AG08396 (cell line): ENCODE results near the gene NRCAM.
"Not testable (repeated sequence)": the region's sequence is repeated elsewhere in the genome, so short reads cannot be mapped to it uniquely, and the experiment has no call there.

Source experiments
- DNase-seq: peaks from one replicate; pipeline ENCODE4 v3.0.0; 2012; ENCODE audit warnings: low spot score, mixed read lengths

NRCAM gene

DNA sequence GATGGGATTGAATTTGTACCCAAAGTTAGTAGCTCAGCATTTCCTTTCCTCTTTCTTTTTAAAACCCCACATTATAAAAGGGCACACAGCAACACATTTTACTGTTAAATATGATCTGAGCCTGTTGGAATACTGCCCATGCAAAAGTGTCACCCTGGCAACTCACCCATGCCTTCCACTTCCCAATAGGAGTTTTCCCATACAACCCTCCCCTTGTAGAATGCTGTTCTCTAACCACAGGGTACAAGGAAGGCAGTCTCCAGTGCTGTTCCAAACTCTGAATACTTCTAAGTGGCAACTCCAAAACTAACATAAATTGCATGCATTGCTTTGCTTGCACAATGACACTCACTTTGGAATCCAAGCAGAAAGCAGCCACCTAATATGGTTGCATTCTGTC is 60.8 kb downstream of the NRCAM start:
- no peak for DNase-seq

DNA sequence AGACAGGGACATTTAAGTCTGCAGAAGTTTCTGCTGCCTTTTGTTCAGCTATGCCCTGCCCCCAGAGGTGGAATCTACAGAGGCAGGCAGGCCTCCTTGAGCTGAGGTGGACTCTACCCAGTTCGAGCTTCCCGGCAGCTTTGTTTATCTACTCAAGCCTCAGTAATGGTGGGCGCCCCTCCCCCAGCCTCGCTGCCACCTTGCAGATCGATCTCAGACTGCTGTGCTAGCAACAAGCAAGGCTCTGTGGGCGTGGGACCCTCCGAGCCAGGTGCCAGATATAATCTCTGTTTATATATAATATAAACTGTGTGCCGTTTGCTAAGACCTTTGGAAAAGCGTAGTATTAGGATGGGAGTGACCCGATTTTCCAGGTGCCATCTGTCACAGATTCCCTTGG is 63.1 kb downstream of the NRCAM start:
- not testable (repeated sequence) for DNase-seq

- not testable (repeated sequence) for DNase-seq
Measured at GRCh38 chr7:108387686-108388085, 68.5 kb downstream of the NRCAM start.

DNA sequence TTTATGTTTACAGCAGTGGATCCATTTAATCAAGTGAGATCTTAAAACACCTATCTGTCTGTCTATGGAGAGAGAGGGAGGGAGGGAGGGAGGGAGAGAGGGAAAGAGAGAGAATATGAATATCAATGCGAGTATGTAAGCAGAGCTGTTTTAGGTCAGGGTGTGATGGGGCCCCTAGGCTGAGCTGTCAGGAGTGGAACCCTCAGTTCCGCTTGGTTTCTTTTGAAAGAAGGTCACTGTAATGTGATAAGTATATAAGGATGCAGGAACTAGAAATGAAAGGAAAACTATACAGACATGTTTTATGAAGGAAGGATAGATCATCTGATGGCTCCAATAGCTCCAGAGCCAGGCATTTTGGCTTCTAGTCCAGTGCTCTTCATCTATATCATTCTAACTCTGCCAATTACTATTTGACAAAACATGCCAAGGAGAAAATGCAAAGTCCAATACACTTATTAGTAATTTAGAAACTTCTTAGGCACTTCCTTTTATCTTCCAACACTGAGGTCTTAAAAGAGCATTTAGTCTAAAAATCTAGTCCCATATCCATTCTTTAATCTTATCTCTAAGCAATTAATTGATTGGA is 70.3 kb downstream of the NRCAM start:
- no peak for DNase-seq

DNA sequence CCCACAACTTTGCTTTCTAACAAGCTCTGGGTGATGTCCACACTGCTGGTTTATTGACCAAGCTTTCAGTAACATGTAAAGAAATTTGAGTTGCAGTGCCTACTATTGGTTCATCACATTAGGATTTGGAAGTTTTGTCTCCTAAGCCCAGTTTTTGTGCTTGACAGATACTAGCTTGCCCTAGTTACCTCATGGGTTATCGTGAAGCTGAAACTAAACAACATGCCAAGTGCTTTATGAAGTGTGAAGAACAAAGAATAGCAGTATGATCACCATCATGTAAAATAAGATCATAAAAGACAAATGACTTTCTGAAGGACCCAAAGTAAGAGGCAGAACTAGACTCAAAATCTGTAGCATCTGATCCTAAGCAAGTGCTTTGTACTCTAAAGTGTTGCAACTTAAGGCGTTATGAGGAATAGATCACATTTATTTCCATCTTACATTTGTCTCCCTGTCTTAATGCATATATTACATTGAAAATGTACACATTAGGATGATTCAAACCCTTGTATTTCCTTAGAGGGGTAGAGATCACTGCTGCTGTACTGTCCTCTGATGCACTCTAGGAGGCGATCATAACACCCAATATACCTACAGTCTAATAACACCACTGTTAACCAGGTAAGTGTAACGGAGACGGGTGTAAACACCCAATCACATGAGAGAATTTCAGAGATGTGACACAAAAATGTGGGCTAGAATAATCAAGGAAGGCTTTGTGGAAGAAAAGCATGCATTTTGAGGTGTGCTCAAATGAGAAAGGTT is 71.3 kb downstream of the NRCAM start:
- no peak for DNase-seq

- DNase-seq, result no peak
Measured at GRCh38 chr7:108382932-108383331, 73.3 kb downstream of the NRCAM start.

DNA sequence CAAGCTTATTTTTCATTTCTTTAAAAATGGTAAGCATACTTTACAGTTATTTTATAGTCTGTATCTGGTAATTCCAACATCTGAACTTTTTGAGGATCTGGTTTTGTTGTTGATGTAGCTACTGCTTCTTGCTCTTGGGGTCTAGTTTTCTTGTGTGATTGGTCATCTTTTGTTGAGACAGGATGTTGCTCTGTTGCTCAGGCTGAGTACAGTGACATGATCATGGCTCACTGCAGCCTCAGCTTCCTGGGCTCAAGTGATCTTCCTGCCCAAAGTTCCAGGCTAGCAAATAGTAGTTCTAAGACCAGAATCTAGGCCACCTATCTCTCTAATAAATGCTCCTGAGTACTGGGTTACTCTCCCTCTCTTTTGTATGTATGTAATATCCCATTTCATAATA is 75.7 kb downstream of the NRCAM start:
- no peak for DNase-seq

DNA sequence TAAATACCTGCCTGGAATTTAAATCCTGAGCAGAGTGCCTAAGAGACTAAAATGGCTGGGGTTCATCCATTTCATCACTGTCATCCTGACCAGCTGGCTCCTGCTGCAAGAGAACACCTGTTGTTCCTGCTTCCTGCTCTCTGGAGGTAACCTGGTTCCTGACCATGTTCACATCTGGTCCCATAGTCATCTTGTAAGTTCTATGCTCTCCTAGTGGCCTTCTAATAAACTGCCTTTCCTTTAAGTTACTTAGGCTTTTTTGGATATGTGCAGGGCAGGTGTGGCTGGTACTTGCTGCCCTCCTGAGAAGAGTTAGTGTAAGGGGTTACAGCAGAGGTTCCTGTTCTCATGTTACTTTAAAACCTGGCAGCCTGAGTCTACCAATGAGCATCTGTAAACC is 80.0 kb downstream of the NRCAM start:
- no peak for DNase-seq

DNA sequence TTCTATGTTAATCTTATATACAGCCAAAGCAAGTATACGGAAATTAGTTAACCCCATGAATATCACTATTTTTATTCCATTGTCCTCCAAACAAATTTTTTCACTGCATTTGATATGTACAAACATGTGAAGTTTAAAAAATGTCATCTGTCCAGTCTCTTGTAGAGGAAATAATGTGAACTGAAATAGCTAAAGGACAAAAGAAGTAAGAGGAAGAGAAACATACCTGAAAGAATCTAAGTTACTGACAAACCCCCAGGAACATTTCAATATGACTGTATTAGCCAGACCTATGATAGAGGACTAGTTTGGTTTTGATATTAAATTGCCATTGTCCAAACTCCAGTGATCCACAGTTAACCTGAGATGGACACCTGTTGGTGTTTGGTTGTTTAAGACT is 80.6 kb downstream of the NRCAM start:
- no peak for DNase-seq

GRCh38 chr7:108374899-108375298 is 81.3 kb downstream of the NRCAM start:
- DNase-seq, result no peak

GRCh38 chr7:108372618-108373017 is 83.6 kb downstream of the NRCAM start:
- no peak for DNase-seq

- no peak for DNase-seq
Measured at GRCh38 chr7:108370616-108371015, 85.6 kb downstream of the NRCAM start.

DNA sequence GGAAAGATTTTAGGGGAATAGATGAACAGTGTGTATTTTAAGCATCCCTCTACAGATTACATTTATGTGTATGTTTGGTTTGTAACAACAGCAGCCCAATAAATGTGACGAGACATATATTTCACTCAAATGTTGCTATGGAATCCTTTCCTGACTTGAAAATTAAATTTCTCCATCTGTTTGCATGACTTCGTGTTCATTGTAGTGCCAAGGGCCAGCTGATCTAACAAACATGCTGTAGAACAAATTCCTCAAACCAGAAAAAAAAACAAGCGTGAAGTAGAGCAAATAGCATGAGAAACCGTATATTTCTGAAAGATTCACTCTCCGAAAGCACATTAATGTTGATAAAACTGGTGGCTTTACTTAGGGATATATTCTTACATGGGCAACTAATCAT is 87.8 kb downstream of the NRCAM start:
- no peak for DNase-seq

- no peak for DNase-seq
Measured at GRCh38 chr7:108367946-108368345, 88.3 kb downstream of the NRCAM start.

GRCh38 chr7:108367314-108367713 is 88.9 kb downstream of the NRCAM start:
- no peak for DNase-seq

GRCh38 chr7:108363659-108364058 is 92.6 kb downstream of the NRCAM start:
- no peak for DNase-seq

GRCh38 chr7:108360058-108360800 is 96.0 kb downstream of the NRCAM start:
- no peak for DNase-seq

DNA sequence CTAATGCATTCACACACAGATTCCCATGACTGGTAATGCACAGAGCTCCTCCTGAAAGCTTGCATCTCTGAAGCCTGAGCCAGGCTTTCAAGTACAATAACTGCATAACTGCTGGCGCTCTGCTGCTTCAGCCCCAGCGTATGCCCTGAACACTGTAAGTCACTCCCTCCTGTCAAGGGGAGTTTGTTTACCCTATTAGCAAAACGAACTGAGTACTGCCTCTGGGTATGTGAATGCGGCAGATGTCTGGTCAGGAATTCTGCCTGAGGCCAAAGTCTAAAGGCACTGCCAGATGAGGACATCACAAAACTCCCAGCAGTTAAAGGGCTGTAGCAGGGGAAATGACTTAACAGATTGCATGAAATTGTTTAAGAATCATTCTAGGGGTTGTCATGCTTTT is 97.7 kb downstream of the NRCAM start:
- DNase-seq, result peak; percentile 13

GRCh38 chr7:108351729-108352131 is 104.5 kb downstream of the NRCAM start:
- DNase-seq, result no peak

GRCh38 chr7:108348913-108349312 is 107.3 kb downstream of the NRCAM start:
- DNase-seq, result peak; percentile 27

DNA sequence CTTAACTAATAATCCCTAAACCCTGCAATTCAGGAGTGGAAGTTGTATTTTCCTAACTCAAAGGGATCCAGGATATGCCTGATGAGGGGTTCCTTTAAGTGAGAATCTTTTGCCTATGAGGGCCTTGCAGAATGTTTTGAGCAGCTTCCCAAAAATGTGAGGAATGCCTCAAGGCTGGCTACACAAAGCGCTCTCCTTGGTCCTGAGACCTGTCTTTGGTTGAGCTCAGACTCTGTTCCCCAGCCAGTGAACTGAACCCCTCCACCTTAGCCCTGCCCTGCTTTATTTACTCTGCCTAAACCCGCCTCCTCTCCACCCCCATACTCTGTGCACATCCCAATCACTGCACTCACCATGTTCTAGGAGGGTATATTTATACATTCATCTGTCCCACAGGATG is 108.6 kb downstream of the NRCAM start:
- peak; percentile 67 for DNase-seq

DNA sequence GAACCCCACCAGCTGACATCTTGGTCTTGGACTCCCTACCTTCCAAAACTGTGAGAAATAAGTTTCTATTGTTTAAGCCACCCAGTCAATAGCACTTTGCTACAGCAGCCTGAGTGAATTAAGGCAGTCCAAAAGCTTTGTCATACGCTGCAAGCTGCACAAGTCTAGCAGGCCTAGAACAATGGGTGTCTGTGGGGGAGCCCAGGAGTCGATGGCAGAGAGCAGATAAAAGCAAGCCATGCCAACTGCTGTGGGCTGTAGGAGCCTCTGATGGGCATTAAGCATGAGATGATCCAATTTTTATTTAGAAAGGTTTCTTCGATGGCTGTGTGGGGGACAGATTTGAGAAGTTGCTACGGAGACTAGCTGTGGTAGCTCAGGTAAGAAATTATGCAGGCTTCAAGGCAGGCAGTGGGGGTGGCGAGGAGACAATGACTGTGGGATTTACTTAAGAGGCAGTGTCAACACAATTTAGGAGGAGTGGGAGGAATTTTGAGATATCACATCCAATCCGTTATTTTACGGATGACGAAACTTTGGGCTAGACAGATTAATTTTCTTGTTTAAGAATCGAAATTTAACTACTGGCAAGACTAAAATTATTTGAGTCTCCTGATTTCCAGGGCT is 110.4 kb downstream of the NRCAM start:
- DNase-seq, result no peak
